HG02610 (cell line): ENCODE data around the gene SDHAF2.
"Not testable (repeated sequence)": the region's sequence is repeated elsewhere in the genome, so short reads cannot be mapped to it uniquely, and the experiment has no call there.

ENCODE experiments used
- ATAC-seq: cut with Tn5 transposase; IDR thresholded peaks from one replicate; pipeline ENCODE4 v1.9.1; 2021; ENCODE audit warnings: mild to moderate bottlenecking, moderate library complexity; ENCODE audit not compliant: unreplicated experiment

SDHAF2 gene

DNA sequence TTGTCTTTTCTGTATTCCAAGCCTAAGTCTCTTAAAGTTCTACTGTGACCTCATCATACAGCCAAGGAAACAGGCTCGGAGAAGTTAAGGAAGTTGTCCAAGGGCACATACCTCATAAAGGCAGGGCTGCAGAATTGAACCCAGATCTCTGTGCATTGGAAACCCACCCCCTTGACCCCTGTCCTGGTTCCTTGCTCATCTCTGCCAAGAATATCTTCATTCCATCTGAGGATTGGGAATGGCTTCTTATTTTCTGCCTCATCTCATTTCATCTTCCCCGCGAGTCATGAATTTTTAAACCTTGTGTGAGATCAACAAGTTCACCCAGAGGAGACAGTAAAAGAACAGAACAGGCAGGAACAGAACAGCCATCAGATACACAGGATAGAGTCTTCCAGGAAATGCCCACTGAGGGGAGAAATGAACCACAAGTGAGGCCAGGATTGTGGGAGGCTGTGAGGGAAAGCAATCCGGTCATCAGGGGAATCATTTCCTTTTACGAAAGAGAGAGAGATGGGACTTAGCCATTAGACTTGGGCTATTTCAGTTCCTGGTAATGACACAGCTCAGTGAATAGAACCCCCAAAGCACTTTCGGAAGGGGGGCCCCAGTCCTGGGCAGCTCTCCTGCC is 44.2 kb downstream of the SDHAF2 start:
- ATAC-seq: no peak

DNA sequence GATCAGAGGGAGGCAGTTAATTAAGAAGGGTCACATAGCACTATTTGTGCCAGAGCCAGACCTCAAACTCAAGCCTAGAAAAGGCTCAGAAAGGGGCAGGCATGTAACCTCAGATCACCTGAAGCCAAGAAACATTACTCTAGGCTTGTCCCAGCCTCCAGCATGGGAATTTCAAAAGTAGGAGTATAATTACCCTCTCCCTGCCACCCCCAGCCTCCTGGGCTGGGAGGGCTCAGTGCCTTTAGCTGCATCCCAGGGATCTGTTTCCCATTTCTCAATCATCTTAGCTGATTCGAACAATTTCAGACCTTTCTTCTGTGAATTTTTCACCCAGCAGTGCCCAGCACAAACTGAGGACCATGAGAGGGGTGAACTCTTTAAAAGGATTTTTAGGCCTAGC is 45.5 kb downstream of the SDHAF2 start:
- ATAC-seq: no peak

DNA sequence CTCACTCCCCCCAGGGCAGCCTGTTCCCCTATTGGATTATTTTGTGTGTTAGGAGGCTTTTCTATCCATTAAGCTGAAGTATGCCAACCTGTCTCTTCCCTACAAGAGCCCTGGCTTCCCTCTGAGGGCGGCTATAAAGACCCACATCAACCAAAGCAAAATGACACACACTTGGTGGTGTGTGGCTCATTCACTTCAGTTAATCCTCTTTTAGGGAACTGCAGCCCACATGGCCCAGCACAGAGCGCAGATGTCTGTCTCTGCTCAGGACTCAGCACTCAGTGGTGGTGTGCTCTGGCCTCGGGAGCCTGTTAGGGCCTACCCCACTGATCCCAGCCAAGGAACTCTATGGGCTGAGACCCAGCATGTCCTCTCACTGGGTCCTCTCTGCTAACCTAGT is 46.4 kb downstream of the SDHAF2 start:
- no peak for ATAC-seq

DNA sequence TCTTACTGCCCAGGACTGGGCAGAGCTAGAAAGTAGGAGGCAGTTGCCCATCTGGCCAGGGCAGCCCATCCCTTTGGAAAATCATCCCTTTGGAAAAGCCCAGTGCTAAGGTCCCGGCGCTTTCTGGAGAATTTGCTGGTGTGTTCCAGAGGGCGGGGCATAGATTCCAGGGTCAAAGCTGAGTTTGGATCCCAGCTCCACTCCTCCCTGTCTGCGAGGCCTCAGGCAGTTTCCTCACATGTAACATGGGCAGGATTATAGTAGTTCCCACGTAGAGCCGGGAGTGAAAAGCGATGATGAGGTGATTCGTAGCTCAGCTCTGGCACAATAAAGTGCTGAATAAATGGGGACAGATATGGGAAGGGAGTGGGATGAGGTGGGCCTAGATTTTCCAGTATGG is 47.2 kb downstream of the SDHAF2 start:
- no peak for ATAC-seq

DNA sequence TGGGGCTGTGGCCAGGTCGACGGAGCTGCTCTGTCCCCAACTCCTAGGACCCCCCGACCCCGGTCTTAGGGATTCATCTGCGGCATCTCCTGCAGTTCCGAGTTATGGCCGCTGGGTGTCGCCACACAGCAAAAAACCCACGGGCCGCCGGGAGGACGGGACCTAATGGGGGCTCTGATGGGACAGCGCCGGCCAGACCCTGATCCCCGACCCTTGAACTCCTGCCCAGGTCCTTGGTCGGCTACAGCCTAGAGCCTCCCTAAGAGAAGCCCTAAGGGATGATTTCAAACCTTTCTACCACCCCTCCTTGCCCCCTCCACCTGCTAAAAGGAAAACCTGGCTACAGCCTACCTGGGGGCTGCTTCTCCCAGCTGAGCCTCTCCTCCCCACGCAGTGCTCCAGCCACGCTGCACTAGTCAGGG is 47.8 kb downstream of the SDHAF2 start:
- ATAC-seq: no peak

DNA sequence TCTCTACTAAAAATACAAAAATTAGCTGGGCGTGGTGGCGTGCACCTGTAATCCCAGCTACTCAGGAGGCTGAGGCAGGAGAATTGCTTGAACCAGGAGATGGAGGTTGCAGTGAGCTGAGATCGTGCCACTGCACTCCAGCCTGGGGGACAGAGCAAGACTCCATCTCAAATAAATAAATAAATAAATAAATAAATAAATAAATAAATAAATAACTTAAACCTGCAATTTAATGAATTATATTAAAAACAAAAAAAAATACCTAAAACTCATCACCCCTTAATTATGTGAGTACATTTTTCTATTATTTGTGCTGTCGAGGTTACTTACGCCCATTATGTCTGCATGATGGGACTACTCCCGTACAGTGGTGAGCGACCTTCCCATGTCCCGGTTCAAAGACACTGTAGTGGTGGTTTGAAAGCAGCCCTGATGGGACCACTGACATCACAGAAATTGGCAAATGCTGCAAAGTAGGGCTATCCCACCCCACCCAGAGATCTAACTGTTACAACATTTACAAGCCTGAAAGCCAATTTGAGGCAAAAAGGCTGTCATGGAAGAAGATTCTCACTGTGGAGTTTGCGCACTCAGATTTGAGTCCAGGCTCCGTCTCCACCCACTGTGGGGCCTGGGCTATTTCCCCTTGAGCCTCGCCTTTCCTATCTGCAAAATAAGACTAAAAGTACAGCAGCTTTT is 49.6 kb downstream of the SDHAF2 start:
- ATAC-seq: not testable (repeated sequence)

DNA sequence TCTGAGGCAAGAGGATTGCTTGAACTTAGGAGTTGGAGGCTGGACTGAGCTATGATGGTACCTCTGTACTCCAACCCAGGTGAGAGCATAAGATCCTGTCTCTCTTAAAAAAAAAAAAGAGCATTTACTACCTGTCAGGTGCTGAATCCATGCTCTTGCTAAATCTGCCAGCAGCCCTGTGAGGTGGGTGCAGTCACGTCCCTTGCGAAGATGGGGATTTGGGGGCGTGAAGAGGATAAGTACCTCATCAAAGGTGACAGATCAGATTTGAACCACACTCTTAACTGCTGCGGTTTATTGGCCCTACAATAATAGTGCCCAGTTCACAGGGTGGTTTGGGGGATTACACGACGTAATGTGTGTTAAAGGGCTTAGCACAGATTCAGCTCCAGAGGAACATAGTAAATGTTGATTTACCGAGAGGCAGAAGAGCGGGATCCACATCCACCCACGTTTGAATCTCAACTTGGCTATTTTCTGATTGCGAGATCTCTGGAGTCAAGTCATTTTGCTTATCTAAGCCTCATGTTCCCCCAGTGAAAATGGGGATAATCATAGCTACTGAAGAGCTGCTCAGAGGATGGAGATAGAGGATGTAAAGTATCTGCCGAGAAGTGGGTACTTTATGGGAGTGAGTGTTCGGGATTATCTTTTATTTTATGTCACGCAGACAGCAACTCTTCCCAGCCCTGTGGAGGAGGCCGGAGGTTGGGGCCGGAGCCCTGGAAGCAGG is 50.5 kb downstream of the SDHAF2 start:
- ATAC-seq: no peak

DNA sequence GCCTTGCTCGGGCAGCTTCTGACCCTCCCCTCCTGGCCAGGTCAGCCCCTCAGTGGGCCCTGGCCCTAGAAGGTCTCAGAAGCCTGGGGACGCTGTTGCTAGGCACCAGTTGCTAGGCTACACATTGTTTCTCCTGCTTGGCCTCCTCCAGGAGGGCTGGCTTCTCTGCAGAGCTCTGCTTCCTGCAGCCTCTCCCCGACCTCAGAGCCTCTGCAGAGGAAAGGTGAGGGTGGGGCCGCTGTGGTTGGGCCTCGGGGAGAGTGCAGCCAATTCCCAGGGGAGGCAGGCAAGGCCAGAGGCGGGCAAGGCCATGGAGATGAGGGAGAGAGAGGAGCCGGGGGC is 51.0 kb downstream of the SDHAF2 start:
- no peak for ATAC-seq

DNA sequence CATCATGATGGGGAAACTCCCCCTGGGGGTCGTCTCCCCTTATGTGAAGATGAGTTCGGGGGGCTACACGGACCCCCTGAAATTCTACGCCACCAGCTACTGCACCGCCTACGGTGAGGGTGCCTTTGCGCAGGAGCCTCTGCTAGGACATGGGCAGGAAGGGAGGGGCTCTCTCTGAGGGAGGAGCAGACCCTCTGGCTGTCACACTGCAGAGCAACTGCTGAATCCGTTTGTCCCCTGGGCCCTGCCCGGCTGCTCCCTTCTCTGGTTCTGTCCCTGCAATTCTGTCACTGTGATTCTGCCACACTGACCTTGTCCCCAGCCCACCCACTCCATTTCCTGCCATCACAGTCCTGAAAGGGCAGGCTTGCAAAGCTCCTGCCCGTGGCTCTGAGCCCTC is 51.9 kb downstream of the SDHAF2 start:
- ATAC-seq: no peak

DNA sequence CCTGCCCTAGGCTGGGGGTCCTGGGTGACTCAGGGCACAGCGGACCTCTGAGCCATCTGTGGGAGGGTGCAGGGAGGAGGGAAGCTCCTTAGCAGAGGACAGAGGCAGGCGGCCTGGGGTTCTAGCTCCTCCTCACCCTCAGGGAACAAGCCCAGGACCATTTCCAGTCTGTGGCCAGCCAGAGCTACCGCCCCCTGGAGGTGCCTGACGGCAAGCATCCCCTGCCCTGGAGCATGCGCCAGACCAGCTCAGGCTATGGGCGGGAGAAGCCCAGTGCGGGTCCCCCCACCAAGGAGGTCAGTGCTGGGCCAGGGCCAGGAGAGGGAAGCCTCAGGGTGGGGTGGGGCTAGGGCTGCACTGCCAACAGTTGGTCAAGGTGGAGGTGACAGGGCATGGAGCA is 52.6 kb downstream of the SDHAF2 start:
- no peak for ATAC-seq

DNA sequence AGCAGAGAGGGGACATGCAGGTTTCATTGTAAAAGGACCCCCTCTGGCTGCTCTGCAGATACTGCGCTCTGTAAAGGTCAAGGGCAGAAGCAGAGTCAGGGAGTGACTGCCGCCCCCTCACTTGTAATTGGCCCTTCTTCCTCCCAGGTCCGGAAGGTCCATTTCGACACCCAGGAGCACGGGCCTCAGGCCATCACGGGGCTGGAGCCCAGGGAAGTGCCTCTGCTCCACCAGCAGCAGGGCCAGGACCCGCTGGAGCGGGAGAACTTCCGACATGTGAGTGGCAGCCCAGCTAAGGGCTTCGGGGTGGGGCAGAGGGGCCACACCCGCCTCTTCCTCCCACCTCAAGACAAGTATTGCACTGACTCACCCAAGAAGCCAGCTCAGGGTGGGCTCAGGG is 54.6 kb downstream of the SDHAF2 start:
- ATAC-seq: no peak

DNA sequence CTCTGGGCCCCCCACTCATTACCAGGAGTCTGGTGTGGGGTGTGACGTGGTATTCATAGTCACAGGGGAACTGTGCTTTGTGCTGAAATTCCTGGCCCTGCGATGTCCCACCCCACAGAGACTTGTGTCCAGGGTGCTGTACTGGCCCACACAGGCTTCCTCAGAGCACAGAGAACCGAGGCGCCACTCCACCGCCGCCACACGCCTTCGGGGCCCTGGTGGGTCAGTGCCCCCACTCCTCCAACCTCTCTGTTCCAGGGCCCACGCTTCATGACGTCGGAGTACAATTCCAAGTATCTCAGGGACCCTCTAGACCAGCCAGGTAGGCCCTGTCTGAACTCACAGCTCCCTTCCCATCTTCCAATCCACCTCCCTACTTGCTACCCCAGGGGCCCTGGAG is 55.2 kb downstream of the SDHAF2 start:
- no peak for ATAC-seq

DNA sequence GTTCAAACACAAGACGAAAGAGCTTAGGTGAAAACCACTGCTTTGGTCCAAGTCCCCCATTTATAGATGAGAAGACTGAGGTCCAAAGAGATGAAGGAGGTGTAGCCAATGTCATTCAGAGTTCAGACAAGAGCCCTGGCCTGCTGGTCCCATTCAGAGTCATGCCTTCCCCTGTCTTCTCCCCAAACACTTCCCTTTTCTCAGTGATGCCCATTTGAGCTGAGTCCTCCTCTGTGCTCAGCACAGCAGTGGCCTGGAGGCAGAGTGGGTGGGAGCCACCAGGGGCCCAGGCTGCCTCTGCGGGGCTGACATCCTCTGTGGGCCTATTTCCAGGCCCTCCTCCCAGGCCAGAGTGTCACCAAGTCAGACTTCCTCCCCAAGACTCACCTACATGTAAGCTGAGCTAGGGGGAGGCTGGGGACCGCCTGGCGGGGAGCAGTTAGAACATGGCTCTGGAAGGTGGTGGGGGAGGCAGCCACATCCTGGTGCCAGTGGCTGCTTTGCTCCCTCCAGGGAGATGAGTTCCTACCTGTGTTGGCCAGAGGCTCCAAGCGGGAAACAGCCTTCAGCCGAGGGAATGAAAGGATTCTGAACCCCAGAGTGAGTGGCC is 56.2 kb downstream of the SDHAF2 start:
- no peak for ATAC-seq

DNA sequence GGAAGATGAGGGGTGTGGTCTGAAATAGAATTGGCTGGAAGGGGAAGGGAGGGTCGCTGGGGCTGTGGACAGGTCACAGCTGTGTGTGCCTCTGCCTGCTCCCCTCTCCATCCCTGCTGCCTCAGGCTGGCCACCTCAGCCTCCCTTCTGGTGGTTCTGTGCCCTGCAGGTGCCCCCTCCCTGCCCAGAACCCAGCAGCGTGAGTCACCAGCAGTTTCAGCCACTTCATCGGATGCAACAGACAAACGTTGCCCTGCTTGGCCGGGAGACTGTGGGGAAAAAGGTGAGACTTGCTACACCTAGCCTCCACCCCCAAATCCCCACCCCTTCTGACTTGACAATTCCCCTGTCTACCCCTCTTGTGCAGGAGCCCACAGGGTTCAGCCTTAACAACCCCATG is 56.9 kb downstream of the SDHAF2 start:
- ATAC-seq: no peak

DNA sequence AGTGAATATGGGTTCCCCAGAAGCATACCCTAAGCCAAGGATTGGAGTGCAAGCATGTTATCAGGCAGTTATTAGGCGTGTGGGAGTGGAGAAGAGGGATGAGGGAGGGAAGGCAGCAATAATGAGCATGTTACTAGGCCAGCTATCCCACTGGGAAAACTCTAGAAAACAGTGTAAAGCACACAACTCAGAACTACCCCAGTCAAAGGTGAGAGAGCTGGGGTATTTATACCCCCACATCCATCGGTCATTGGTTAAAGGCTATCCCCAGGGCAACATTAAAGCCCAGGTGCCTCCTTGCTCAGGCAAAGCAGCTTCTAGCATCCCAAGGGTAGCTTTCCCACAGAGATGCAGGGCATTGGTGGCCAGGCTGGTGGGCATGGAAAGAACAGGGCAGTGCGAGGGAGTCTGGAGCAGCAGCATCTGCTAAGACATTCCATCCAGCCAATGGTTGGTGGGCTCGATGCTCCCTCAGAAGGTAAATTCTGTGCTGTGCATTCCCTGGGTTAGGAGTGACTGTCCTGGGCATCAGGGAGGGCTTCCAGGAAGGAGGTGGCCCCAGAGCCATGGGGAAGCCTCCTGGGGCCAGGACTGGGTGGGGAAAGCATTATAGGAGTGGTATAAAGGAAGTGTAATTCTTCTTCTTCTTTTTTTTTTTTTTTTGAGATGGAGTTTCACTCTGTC is 57.6 kb downstream of the SDHAF2 start:
- no peak for ATAC-seq

DNA sequence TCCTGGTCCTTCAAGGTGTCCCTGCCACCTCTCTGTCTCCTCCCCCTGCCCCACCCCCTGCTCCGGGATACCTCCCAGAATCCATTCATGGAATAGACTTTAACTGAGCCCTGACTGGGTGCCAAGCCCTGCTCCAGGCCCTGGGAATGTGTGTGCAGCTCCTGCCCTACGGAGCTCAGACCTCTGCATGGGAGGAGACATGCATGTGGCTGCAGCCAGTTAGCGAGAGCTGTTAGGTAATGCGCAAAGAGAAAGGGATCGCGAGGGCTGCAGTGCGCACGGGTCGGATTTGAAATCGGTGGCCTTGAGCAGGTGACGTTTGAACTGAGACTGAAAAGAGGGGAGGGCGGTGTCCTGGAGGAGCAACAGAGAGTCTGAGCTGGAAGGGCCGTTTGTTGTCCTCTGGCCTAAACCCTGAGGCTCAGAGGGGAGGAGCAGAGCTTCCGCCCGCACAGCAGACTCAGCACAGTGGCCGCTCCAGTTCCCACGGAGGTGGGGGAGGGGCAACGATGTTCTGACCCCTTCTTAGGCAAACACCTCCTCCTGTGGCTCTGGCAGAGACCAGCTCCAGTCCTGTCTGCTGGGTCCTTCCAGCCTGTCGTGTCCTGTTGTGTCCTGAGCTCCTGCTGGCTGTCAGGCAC is 58.8 kb downstream of the SDHAF2 start:
- ATAC-seq: no peak

DNA sequence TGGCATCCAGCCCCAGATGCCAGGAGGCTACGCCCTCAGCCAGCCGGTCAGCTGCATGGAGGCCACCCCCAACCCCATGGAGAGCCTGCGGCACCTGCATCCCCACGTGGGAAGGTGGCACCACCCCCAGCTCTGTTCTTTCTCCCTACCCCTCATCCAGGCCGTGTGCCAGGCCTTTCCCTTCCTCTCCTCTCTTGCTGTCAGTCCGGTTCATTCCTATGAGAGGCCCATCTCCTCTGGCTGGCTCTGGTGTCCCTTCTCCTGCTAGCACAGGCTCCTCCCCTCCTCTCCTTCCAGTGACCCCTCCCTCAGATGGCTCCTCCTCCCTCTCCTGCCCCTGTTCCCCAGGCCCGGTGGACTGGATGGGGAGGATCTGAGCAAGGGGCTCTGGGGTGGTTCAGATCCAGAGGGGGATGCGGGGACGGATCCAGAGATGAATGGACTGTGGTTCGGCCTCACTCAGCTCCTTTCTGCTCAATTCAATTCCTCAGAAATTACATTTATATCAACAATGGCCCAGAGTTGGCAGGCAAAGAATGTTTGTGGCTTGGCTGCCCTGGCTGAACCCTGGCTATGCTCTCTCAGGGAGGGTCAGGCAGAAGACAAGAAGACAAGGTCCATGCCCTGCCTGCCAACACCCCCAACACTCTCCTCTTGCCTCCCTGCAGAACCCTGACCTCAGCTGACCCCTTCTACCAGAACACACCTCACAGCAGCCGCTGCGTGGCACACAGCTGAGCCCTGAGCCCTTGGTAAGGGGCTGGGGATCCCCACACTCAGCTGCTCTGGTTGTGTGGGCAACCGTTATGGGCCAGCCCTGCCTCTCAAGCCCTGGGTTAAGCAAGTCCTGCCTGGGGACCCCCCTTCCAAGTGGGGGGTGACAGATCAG is 60.2 kb downstream of the SDHAF2 start:
- no peak for ATAC-seq

DNA sequence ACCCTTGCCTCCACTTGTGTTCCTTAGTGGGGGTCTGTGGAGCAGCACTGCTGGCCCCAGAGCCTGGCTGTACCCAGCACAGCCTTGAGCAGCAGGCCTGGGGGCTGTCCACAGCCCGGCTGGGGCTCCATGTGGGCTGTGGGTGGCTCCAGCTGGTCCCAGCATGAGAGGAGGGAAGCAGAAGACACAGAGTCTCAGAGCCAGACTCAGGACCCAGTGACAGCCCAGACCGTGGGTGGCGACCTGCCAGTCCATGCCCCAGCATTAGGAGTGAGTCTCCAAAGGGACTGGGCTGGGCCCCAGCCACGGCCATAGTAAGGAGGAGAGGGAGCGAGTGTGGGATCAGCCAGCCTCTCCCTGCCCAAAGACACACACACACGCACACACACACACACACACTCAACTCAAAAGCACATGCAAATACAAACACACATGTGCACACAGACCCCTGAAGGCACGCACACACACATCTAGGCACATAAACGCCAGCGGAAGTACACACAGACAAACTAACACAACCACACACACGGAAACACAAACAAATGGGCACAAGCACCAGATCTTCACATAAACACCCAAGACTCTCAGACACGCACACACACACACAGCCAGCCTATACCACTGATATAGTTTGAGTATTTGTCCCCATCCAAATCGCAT is 61.9 kb downstream of the SDHAF2 start:
- ATAC-seq: no peak

DNA sequence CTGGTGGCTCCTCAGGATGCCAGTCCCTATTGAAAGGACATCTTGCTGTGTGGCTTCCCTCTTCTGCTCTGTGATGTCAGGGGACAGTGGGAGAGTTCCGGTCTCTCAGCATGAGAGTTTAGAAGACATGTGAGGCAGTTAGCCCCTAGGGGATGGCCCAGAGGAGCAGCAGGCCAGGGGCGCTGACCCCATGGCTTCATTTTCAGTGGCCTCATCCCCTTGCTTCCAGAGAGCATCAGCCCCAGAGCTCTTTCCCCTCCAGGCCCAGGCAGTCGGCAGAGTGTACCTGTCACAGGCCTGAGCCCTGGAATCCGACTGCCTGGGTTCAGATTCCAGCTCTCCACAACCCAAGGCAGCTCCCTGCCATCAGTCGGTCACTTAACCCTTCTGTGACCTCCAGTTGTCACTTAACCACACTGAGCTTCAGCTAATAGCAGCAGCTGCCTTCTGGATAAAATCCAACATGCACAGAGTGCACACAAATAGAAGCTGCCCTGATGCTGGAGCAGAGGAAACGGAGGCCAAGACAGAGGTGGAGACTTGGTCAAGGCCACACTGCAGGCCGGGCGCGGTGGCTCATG is 64.5 kb downstream of the SDHAF2 start:
- ATAC-seq: no peak
